Lower lobe of right lung (tissue), 2 donors: Measurements from ENCODE around the gene SNRPN. TPM values are rescaled to one million over a fixed set of nuclear protein-coding genes. Genes with fewer than 3 reads are reported as not detected.

ENCODE experiments used
- ATAC-seq, 2 donors: fragments of 200-7000 bp; cut with Tn5 transposase; one replicate each; pipeline ENCODE4 v1.9.1; 2020 to 2022; ENCODE audit warnings: mild to moderate bottlenecking in 2 of 2, moderate library complexity in 2 of 2
- DNase-seq: peaks from one replicate; pipeline ENCODE4 v3.0.0-alpha.2; 2020
- H3K27ac ChIP-seq: fragments of 200-600 bp; one replicate; pipeline ENCODE4 v1.8.0; 2022
- H3K27me3 ChIP-seq: fragments of 200-600 bp; one replicate; pipeline ENCODE4 v1.8.0; 2022; ENCODE audit warnings: low read depth
- H3K36me3 ChIP-seq: fragments of 200-600 bp; one replicate; pipeline ENCODE4 v1.8.0; 2022; ENCODE audit warnings: mild to moderate bottlenecking
- H3K4me1 ChIP-seq: fragments of 200-600 bp; one replicate; pipeline ENCODE4 v1.8.0; 2022
- H3K4me3 ChIP-seq: fragments of 200-600 bp; one replicate; pipeline ENCODE4 v1.8.0; 2022; ENCODE audit warnings: mild to moderate bottlenecking
- H3K9me3 ChIP-seq: fragments of 200-600 bp; one replicate; pipeline ENCODE4 v1.8.0; 2022
- intact Hi-C: fragments of 100-400 bp; cut with DNase I; formaldehyde crosslinking; loops from one replicate; pipeline ENCODE4 v1.11.0; 2022
- total RNA-seq: library from RNA; stranded (reverse); fragmentation: NEBNext Ultra II Directional; extraction: Animal tissue kit (Norgen Biotek cat#: 25700); gene quantifications from one replicate; pipeline ENCODE4 v1.2.1, GENCODE V29; 2021
- TF ChIP-seq, protein P1 (sequence below): fragments of 200-600 bp; IDR thresholded peaks from one replicate; pipeline ENCODE4 v1.8.0; 2022; ENCODE audit warnings: antibody characterized with exemption, mild to moderate bottlenecking
- donor health status: DM: no; HTN: yes; CAD: no; lungs with severe emphysema.

The SNRPN gene
- total RNA-seq, 1 donor from 2014 or later = 76.4 TPM

DNA sequence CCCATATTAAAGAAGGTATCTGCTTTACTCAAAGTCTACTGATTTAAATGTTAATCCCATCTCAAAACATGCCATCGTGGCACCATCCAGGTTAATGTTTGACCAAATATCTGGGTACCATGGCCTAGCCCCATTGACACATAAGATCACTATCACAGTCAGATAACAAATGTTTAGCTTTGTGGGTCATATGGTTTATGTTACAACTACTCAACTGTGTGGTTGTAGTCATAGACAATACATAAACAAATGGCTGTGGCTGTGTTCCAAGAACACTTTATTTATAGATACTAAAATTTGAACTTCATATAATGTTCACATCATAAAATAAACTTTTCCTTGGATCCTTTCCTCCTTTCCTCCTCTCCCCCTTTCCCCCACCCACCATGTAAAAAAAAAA, 9.8 kb upstream of the SNRPN start:
- H3K36me3 ChIP-seq = no peaks in the 10 kb centered on the region
- DNase-seq = no peak

DNA sequence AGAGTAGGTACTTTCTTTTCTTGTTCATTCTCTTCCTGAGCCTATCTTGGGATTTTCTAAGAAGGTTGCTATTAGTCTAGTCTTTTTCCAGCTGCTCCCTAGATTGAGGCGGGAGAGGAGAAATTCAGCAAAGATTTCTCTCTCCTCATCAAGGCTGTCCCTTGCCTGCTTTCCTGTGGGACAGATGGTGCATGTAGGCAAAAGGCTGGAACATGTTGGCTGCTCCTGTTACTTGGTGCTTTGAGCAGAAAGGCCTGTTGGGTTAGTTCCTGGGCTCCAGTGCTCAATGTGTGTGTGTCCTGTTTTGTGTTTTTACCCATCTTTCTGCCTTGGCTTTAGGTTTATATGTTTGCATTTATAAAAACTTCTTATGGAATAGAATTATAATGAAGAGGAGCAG, 9.1 kb upstream of the SNRPN start:
- H3K27ac ChIP-seq = no peak overlapping the region
- no peaks in the 10 kb centered on the region for H3K9me3 ChIP-seq
- intact Hi-C loops = no loop called here
- TF ChIP-seq, protein P1, sequence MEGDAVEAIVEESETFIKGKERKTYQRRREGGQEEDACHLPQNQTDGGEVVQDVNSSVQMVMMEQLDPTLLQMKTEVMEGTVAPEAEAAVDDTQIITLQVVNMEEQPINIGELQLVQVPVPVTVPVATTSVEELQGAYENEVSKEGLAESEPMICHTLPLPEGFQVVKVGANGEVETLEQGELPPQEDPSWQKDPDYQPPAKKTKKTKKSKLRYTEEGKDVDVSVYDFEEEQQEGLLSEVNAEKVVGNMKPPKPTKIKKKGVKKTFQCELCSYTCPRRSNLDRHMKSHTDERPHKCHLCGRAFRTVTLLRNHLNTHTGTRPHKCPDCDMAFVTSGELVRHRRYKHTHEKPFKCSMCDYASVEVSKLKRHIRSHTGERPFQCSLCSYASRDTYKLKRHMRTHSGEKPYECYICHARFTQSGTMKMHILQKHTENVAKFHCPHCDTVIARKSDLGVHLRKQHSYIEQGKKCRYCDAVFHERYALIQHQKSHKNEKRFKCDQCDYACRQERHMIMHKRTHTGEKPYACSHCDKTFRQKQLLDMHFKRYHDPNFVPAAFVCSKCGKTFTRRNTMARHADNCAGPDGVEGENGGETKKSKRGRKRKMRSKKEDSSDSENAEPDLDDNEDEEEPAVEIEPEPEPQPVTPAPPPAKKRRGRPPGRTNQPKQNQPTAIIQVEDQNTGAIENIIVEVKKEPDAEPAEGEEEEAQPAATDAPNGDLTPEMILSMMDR = no peak
- H3K36me3 ChIP-seq = no peaks in the 10 kb centered on the region
- H3K4me3 ChIP-seq = no peak overlapping the region
- ATAC-seq (no peak), DNase-seq (no peak)
- no peaks in the 10 kb centered on the region for H3K4me1 ChIP-seq
- H3K27me3 ChIP-seq = no peaks in the 10 kb centered on the region

More for the DNA sequence above, 9.8 kb upstream of the SNRPN start:
- intact Hi-C loops = no loop called here
- H3K4me3 ChIP-seq = no peak overlapping the region
- H3K27me3 ChIP-seq = no peaks in the 10 kb centered on the region
- TF ChIP-seq, protein P1 = no peak
- no peak overlapping the region for H3K27ac ChIP-seq
- no peaks in the 10 kb centered on the region for H3K9me3 ChIP-seq
- H3K4me1 ChIP-seq = no peaks in the 10 kb centered on the region
- ATAC-seq = no peak

DNA sequence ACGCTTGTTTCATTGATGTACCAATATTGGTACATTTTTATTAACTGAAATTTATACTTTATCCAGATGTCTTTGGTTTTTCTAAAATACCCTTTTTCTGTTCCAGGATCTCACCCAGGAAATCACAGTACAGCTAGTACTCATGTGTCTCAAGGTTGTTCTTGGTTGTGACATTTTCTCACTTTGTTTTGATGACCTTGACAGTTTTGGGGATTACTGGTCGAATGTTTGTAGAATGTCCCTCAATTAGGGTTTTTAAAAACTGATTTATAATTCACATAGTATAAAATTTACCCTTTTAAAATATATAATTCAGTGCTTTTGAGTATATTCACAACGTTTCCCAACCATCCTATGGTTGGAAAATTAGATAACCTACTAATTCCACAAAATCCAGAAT, 6.3 kb upstream of the SNRPN start:
- TF ChIP-seq, protein P1 = no peak
- no peaks in the 10 kb centered on the region for H3K27me3 ChIP-seq
- H3K27ac ChIP-seq = no peak overlapping the region
- DNase-seq = no peak
- no peaks in the 10 kb centered on the region for H3K36me3 ChIP-seq
- no peaks in the 10 kb centered on the region for H3K4me1 ChIP-seq
- ATAC-seq = no peak
- no peak overlapping the region for H3K4me3 ChIP-seq
- no peaks in the 10 kb centered on the region for H3K9me3 ChIP-seq
- intact Hi-C loops = no loop called here

DNA sequence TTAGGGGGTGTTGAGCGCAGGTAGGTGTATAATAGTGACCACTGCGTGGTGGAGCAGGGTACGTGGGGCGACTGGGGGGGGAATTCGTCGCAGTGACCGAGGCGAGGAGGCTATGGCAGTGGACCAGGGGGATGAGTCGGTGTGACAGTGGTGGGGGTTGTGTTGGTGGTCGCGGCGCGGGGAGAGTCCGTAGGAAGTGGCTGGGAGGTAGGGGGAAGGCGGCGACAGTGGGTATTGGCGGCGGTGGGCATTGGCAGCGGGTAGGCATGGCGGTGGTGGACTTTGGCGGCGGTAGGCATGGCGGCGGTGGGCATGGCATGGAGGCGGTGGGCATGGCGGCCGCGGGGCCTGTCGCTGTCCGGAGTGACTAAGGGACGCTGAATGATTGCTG, 739 bp downstream of the SNRPN start:
- ATAC-seq = peak; percentile 41 to 54
- H3K27ac ChIP-seq = peak overlapping the region; percentile 87
- TF ChIP-seq, protein P1 = no peak
- H3K9me3 ChIP-seq = peaks cover 12% of the 10 kb centered on the region
- DNase-seq = peak; percentile 46
- no peaks in the 10 kb centered on the region for H3K27me3 ChIP-seq
- H3K4me3 ChIP-seq = peak overlapping the region; percentile 67
- H3K4me1 ChIP-seq = no peaks in the 10 kb centered on the region
- intact Hi-C loops = no loop called here
- no peaks in the 10 kb centered on the region for H3K36me3 ChIP-seq

DNA sequence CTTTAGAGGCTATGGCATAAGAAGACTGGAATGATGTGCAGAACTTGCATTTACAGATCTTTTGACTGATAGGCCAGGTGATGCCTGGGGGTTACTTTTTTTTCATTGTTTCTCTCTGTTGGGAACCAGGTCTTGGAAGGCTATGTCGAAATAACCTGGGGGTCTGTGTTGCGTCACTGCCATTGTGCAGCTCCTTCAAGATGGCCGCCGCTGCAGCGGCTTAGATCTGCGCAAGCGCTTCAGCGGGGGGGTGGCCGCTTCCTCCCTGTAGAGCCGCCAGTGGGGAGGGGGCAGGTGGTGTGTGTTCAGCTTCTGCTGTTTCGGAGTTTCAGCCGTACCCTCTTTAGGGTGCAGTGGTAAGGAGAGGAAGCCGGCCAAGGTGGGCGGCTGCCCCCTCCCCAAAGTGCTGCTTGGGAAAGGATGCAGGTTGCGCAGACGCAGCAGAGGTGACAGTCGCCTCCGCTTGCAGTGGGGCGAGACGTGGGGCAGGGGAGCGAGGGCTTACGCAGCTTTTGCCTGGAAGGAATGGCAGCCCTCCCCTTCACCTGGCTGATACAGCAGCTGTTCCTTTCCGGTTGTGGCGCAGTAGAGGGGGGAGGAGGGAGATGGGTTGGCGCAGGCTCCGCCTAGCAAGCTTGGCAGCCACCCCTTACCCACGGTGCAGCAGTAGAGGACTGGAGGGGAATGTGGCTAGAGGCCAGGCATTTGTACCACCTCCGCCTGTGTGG, 1.5 kb downstream of the SNRPN start:
- Histone ChIP-seq H3K4me1 (no peaks in the 10 kb centered on the region), H3K4me3 (peak overlapping the region; percentile 67), H3K27me3 (no peaks in the 10 kb centered on the region), H3K36me3 (no peaks in the 10 kb centered on the region), H3K27ac (peak overlapping the region; percentile 87), H3K9me3 (peaks cover 12% of the 10 kb centered on the region)
- peak; percentile 89 to 92 for ATAC-seq
- intact Hi-C loops = no loop called here
- TF ChIP-seq, protein P1 = no peak
- DNase-seq = peak; percentile 86
